Left ventricle myocardium inferior (tissue), 1 donor: ENCODE results near the gene NSMCE1. TPM values are rescaled to one million over a fixed set of nuclear protein-coding genes. Genes with fewer than 3 reads are reported as not detected.
"Not testable (repeated sequence)": the region's sequence is repeated elsewhere in the genome, so short reads cannot be mapped to it uniquely, and the experiment has no call there.

ENCODE experiments used
- DNase-seq: peaks from one replicate; pipeline ENCODE4 v3.0.0-alpha.2; 2020
- H3K27ac ChIP-seq: fragments of 200-600 bp; replicated peaks from 2 replicates; pipeline ENCODE4 v1.8.0; 2021
- H3K27me3 ChIP-seq: fragments of 200-600 bp; 2 replicates; pipeline ENCODE4 v1.8.0; 2021; ENCODE audit warnings: low read depth
- H3K36me3 ChIP-seq: fragments of 200-600 bp; 2 replicates; pipeline ENCODE4 v1.8.0; 2021
- H3K4me1 ChIP-seq: fragments of 200-600 bp; 2 replicates; pipeline ENCODE4 v1.8.0; 2021
- H3K4me3 ChIP-seq: fragments of 200-600 bp; 2 replicates; pipeline ENCODE4 v1.8.0; 2021; ENCODE audit warnings: mild to moderate bottlenecking, moderate library complexity
- H3K9me3 ChIP-seq: fragments of 200-600 bp; replicated peaks from 2 replicates; pipeline ENCODE4 v1.8.0; 2021
- intact Hi-C: fragments of 100-400 bp; cut with micrococcal nuclease; formaldehyde crosslinking; loops from one replicate; pipeline ENCODE4 v1.11.0; 2022
- total RNA-seq: library from RNA; stranded (reverse); fragmentation: NEBNext Ultra II Directional; extraction: Animal tissue kit (Norgen Biotek cat#: 25700); gene quantifications from one replicate; pipeline ENCODE4 v1.2.1, GENCODE V29; 2021
- TF ChIP-seq, protein P1 (sequence below): fragments of 200-600 bp; IDR thresholded peaks from 2 replicates; pipeline ENCODE4 v1.8.0; 2021; ENCODE audit warnings: antibody characterized with exemption, mild to moderate bottlenecking, borderline replicate concordance
- donor health status: DM: no; HTN: yes; CAD: no; lungs with severe emphysema.

The NSMCE1 gene
- total RNA-seq, 1 donor from 2014 or later, result 38.6 TPM

DNA sequence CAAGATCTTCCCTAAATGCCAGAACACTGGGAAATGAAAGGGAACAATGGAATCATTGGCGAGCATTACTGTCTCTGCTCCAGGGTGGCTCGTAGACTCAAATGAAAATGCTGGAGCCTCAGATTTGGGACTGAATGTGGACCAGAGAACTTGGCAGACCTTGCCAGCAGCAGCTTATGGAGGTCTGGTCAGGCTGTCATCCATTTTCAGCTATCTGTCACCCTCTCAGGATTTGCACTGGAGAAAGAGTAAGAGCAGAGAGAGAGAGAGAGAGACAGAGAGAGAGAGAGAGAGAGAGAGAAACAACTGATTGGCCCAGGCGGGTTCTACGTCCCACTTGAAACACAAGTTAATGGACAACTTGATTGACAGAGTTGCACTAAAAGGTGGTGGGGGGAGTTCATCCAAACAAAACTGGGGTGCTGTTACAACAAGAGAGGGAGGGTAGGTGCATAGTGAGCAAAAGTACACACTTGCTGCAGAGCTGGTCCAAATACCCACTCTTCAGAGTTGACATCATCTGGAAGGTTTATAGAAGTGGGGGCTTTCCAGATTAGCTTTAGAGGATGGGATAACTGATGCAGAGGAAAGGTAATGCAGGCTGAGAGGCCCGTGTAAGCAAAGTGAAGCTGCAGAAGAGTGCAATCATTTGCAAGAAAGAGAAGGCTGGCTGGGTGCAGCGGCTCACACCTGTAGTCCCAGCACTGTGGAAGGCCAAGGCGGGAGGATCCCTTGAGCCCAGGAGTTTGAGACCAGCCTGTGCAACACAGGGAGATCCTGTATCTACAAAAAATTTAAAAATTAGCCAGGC is 16.5 kb upstream of the NSMCE1 start:
- H3K4me3 ChIP-seq, result no peak overlapping the region
- H3K27ac ChIP-seq, result no peak overlapping the region
- intact Hi-C loops, result no loop called here
- peaks cover 11% of the 10 kb centered on the region for H3K4me1 ChIP-seq
- no peak for DNase-seq
- no peaks in the 10 kb centered on the region for H3K9me3 ChIP-seq
- TF ChIP-seq, protein P1, sequence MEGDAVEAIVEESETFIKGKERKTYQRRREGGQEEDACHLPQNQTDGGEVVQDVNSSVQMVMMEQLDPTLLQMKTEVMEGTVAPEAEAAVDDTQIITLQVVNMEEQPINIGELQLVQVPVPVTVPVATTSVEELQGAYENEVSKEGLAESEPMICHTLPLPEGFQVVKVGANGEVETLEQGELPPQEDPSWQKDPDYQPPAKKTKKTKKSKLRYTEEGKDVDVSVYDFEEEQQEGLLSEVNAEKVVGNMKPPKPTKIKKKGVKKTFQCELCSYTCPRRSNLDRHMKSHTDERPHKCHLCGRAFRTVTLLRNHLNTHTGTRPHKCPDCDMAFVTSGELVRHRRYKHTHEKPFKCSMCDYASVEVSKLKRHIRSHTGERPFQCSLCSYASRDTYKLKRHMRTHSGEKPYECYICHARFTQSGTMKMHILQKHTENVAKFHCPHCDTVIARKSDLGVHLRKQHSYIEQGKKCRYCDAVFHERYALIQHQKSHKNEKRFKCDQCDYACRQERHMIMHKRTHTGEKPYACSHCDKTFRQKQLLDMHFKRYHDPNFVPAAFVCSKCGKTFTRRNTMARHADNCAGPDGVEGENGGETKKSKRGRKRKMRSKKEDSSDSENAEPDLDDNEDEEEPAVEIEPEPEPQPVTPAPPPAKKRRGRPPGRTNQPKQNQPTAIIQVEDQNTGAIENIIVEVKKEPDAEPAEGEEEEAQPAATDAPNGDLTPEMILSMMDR, result no peak
- H3K27me3 ChIP-seq, result no peaks in the 10 kb centered on the region
- H3K36me3 ChIP-seq, result no peaks in the 10 kb centered on the region

DNA sequence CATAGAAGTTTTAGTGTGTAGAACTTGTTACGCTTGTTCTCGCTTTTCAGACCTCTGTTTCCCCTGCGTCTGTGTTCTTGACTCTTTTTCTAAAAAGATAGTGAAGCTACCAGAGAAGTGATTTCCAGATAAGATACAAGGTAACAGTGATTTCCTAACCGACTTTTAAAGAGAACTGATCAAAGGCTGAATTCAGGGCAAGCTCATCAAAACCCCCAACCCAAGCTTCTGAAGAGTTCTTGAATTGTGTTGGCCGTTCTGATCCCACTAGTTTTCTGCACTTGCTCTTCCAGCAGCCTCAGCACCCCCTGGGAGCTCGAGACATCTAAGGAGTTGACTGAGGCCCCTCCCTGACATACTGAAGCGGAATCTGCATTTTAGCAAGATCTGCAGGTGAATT is 12.7 kb upstream of the NSMCE1 start:
- Histone ChIP-seq H3K36me3 (no peaks in the 10 kb centered on the region), H3K9me3 (no peaks in the 10 kb centered on the region), H3K4me1 (peaks cover 3% of the 10 kb centered on the region), H3K4me3 (no peak overlapping the region), H3K27me3 (no peaks in the 10 kb centered on the region), H3K27ac (no peak overlapping the region)
- TF ChIP-seq, protein P1, result no peak
- intact Hi-C loops, result no loop called here
- no peak for DNase-seq

DNA sequence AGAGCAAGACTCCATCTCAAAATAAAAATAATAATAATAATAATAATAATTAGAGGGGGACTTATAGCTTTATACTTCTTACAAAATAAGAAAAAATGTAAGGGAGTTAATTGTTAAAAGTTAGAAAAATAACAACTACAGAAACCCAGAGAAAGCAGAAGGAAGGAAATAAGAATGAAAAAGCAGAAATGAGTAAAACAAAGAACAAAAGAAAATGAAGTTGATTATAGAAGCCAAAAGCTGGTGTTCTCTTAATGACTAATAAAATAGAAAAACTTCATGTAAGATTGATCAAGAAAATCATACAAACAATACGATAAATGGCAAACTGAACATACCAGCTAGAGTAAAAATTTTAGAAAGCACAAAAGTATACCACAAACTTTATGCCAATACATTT is 6.8 kb upstream of the NSMCE1 start:
- Histone ChIP-seq H3K36me3 (no peaks in the 10 kb centered on the region), H3K9me3 (no peaks in the 10 kb centered on the region), H3K27ac (no peak overlapping the region), H3K4me1 (no peaks in the 10 kb centered on the region), H3K4me3 (no peak overlapping the region), H3K27me3 (no peaks in the 10 kb centered on the region)
- intact Hi-C loops, result no loop called here
- DNase-seq, result no peak
- TF ChIP-seq, protein P1, result no peak

DNA sequence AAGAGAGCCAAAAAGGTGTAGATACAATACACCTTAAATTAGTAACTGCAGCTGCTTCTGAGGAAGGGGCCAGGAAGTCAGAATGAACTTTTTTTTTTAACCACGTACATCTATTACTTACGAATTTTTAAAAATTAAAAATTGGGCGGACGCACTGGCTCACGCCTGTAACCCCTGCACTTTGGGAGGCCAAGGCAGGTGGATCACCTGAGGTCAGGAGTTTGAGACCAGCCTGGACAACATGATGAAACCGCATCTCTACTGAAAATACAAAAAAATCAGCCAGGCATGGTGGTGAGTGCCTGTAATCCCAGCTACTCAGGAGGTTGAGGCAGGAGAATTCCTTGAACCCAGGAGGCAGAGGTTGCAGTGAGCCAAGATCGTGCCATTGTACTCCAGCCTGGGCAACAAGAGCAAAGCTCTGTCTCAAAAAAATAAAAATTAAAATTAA is 5.9 kb upstream of the NSMCE1 start:
- intact Hi-C loops, DNase-seq, H3K9me3 ChIP-seq, H3K27me3 ChIP-seq, H3K27ac ChIP-seq, H3K36me3 ChIP-seq, H3K4me3 ChIP-seq, H3K4me1 ChIP-seq: not testable (repeated sequence)

DNA sequence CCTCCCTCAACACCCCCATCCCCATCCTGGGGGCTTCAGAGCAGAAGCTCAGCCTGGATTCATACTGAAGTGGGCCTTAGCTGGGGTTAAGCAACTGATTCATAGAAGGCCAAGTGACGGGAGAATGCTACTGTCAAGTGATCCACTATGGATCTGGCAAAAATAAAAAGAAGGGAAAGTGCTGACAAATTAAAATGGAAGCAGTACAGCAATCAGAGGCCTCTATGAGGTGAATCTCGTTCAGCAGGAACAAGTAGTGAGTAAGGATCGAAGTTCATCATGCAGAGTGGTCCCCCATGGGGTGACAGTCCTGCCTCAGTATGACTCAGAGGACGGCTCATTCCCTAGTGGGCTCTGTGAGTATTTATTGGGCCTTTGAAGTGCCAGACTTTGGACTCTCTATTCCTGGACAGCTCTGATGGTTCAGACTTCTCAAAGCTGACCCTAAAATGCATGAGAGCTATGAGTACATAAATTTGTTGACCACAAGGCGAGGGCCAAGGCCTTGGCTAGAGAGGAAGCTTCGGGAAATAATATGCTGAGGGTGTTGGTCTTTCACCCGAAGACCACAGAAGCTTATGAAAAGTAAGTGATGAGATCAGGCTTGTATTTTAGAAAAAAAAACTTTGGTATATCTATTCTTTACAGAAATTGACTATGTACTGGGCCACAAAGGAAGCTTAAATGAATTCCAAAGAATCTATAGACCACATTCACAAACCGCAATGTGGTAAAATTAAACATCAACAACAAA is 5.3 kb upstream of the NSMCE1 start:
- Histone ChIP-seq H3K27me3 (no peaks in the 10 kb centered on the region), H3K4me3 (no peak overlapping the region), H3K36me3 (no peaks in the 10 kb centered on the region), H3K27ac (no peak overlapping the region), H3K9me3 (no peaks in the 10 kb centered on the region), H3K4me1 (peaks cover 6% of the 10 kb centered on the region)
- TF ChIP-seq, protein P1, result no peak
- no peak for DNase-seq
- intact Hi-C loops, result no loop called here

DNA sequence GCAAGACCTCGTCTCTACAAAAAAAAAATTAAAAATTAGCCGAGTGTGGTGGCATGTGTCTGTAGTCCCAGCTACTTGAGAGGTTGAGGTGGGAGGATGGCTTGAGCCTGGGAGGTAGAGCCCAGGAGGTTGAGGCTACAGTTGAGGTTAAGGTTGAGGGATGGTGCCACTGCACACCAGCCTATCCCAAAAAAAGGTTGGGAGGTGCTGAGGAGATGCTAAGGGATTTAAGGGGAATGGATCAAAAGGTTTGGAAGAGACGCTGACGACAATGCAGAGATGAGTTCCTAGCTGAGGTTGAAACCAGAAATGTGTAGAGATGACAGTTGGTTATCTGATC is 4.7 kb upstream of the NSMCE1 start:
- H3K27ac ChIP-seq, result no peak overlapping the region

DNA sequence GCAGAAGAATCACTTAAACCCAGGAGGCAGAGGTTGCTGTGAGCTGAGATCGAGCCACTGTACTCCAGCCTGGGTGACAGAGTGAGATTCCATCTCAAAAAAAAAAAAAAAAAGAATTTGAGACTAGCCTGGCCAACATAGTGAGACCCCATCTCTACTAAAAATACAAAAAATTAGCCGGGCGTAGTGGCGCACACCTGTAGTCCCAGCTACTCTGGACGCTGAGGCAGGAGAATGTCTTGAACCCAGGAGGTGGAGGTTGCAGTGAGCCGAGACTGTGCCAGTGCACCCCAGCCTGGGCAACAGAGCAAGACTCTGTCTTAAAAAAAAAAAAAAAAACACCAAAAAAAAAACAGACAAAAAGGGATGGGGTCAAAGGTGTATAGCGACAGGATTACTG is 4.1 kb upstream of the NSMCE1 start:
- H3K4me1 ChIP-seq, result peaks cover 17% of the 10 kb centered on the region
- H3K27me3 ChIP-seq, intact Hi-C loops, H3K9me3 ChIP-seq, H3K36me3 ChIP-seq, DNase-seq, H3K4me3 ChIP-seq, H3K27ac ChIP-seq: not testable (repeated sequence)

More for the DNA sequence above, 4.7 kb upstream of the NSMCE1 start:
- Histone ChIP-seq H3K4me3 (no peak overlapping the region), H3K36me3 (no peaks in the 10 kb centered on the region), H3K4me1 (peaks cover 11% of the 10 kb centered on the region), H3K27me3 (no peaks in the 10 kb centered on the region), H3K9me3 (no peaks in the 10 kb centered on the region)
- intact Hi-C loops, result no loop called here
- no peak for DNase-seq
- TF ChIP-seq, protein P1, result no peak
